IMR-90 (cell line): ENCODE results near the gene TEX261. TPM values are rescaled to one million over a fixed set of nuclear protein-coding genes. Genes with fewer than 3 reads are reported as not detected.

Experiments
- ATAC-seq: fragments of 200-7000 bp; cut with Tn5 transposase; 2 replicates; pipeline ENCODE4 v1.9.1; 2020; ENCODE audit warnings: low read depth, mild to moderate bottlenecking, moderate library complexity
- BruUV-seq: library from RNA; stranded (reverse); fragments of 400-500 nt; replicated peaks from 2 replicates; lab custom pipeline; 2021; lab: Mats Ljungman, UMichigan
- CTCF ChIA-PET: fragments of 300-600 bp; formaldehyde crosslinking; extraction: SDS; loops from one replicate; lab custom pipeline; 2021; ENCODE audit warnings: antibody characterized with exemption; lab: Yijun Ruan, JAX
- POLR2A ChIA-PET: fragments of 300-600 bp; sonication (Branson Sonifier 250); formaldehyde crosslinking; loops from one replicate; lab custom pipeline; 2022; ENCODE audit warnings: antibody characterized with exemption; ENCODE audit not compliant: unreplicated experiment; lab: Charles Lee
- DNase-seq: peaks from one replicate; pipeline ENCODE4 v3.0.0; 2013
- H2AFZ ChIP-seq: replicated peaks from 2 replicates; pipeline ENCODE3; 2013; ENCODE audit warnings: low read length, mild to moderate bottlenecking; ENCODE audit not compliant: poor library complexity
- H2AK5ac ChIP-seq: 2 replicates; pipeline ENCODE4 v1.6.1; 2013; ENCODE audit warnings: low read depth, low read length, inconsistent platforms
- H2AK9ac ChIP-seq: replicated peaks from 2 replicates; pipeline ENCODE3; 2013; ENCODE audit warnings: mild to moderate bottlenecking, low read depth, low read length, moderate library complexity; ENCODE audit not compliant: poor library complexity
- H2BK120ac ChIP-seq: 2 replicates; pipeline ENCODE4 v1.6.1; 2013; ENCODE audit warnings: low read depth, low read length, inconsistent platforms
- H2BK15ac ChIP-seq: 3 replicates; pipeline ENCODE4 v1.6.1; 2013; ENCODE audit warnings: low read depth, low read length, inconsistent platforms
- H2BK20ac ChIP-seq: 2 replicates; pipeline ENCODE4 v1.6.1; 2013; ENCODE audit warnings: low read depth, mild to moderate bottlenecking, inconsistent platforms, low read length, moderate library complexity
- H2BK5ac ChIP-seq: 2 replicates; pipeline ENCODE4 v1.6.1; 2013; ENCODE audit warnings: mild to moderate bottlenecking, low read depth, low read length, inconsistent platforms; ENCODE audit not compliant: poor library complexity, severe bottlenecking
- H3K14ac ChIP-seq: replicated peaks from 2 replicates; pipeline ENCODE4 v1.6.1; 2013; ENCODE audit warnings: low read depth, low read length, inconsistent platforms
- H3K18ac ChIP-seq: 2 replicates; pipeline ENCODE4 v1.6.1; 2013; ENCODE audit warnings: low read depth, low read length, control low read depth
- H3K23ac ChIP-seq: 2 replicates; pipeline ENCODE4 v1.6.1; 2013; ENCODE audit warnings: low read depth, low read length, inconsistent platforms
- H3K27ac ChIP-seq: 2 replicates; pipeline ENCODE4 v1.5.1; 2013; ENCODE audit warnings: mild to moderate bottlenecking, control low read depth, low read length; ENCODE audit not compliant: insufficient read depth
- H3K27me3 ChIP-seq: 2 replicates; pipeline ENCODE4 v1.6.1; 2013; ENCODE audit warnings: low read length; ENCODE audit not compliant: control insufficient read depth, insufficient read depth
- H3K36me3 ChIP-seq: 2 replicates; pipeline ENCODE4 v1.6.1; 2013; ENCODE audit warnings: low read length, mixed read lengths; ENCODE audit not compliant: control insufficient read depth, insufficient read depth
- H3K4ac ChIP-seq: 2 replicates; pipeline ENCODE4 v1.6.1; 2013; ENCODE audit warnings: low read depth, low read length, inconsistent platforms
- H3K4me1 ChIP-seq: 2 replicates; pipeline ENCODE4 v1.6.1; 2013; ENCODE audit warnings: low read length, mixed read lengths; ENCODE audit not compliant: control insufficient read depth, insufficient read depth
- H3K4me2 ChIP-seq: 2 replicates; pipeline ENCODE4 v1.6.1; 2013; ENCODE audit warnings: low read depth, mild to moderate bottlenecking, control low read depth, low read length, moderate library complexity
- H3K4me3 ChIP-seq: 2 replicates; pipeline ENCODE4 v1.5.1; 2013; ENCODE audit warnings: low read depth, mild to moderate bottlenecking, control low read depth, low read length, moderate library complexity; ENCODE audit not compliant: insufficient read depth
- H3K56ac ChIP-seq: 2 replicates; pipeline ENCODE4 v1.6.1; 2013; ENCODE audit warnings: low read length, inconsistent platforms; ENCODE audit not compliant: insufficient read depth; ENCODE audit errors: extremely low read depth
- H3K79me1 ChIP-seq, 2 experiments: 2 replicates each; pipeline ENCODE4 v1.6.1; 2013; ENCODE audit warnings: low read length in 2 of 2, inconsistent platforms in 1 of 2, low read depth in 1 of 2
- H3K9ac ChIP-seq: 2 replicates; pipeline ENCODE4 v1.6.1; 2013; ENCODE audit warnings: low read depth, low read length, control low read depth
- H3K9me1 ChIP-seq: 2 replicates; pipeline ENCODE4 v1.6.1; 2013; ENCODE audit warnings: low read length, inconsistent platforms; ENCODE audit not compliant: insufficient read depth
- H3K9me3 ChIP-seq: 2 replicates; pipeline ENCODE4 v1.6.1; 2013; ENCODE audit warnings: low read length; ENCODE audit not compliant: control insufficient read depth, insufficient read depth
- H4K20me1 ChIP-seq: 2 replicates; pipeline ENCODE4 v1.6.1; 2013; ENCODE audit warnings: low read length, inconsistent platforms; ENCODE audit not compliant: insufficient read depth
- H4K5ac ChIP-seq: 2 replicates; pipeline ENCODE4 v1.6.1; 2013; ENCODE audit warnings: mild to moderate bottlenecking, low read depth, low read length, control low read depth
- H4K8ac ChIP-seq, 2 experiments: 2 replicates each; pipeline ENCODE4 v1.6.1; 2013; ENCODE audit warnings: low read depth in 2 of 2, low read length in 2 of 2, control low read depth in 1 of 2, inconsistent platforms in 1 of 2
- H4K91ac ChIP-seq: 2 replicates; pipeline ENCODE4 v1.6.1; 2013; ENCODE audit warnings: low read depth, low read length, inconsistent platforms; ENCODE audit not compliant: insufficient read depth
- CHD1 ChIP-seq: IDR thresholded peaks from 2 replicates; pipeline ENCODE4 v1.6.1; 2012; ENCODE audit warnings: low read depth, low read length, improper control_type of control experiment
- FOS ChIP-seq: fragments of 150-350 bp; IDR thresholded peaks from 2 replicates; pipeline ENCODE4 v1.6.1; 2016; ENCODE audit warnings: low read depth, low read length
- MAFK ChIP-seq: IDR thresholded peaks from 2 replicates; pipeline ENCODE4 v1.6.1; 2012; ENCODE audit warnings: low read depth, low read length, improper control_type of control experiment
- NFE2L2 ChIP-seq: fragments of 150-350 bp; IDR thresholded peaks from 2 replicates; pipeline ENCODE4 v1.6.1; 2016; ENCODE audit warnings: low read depth, mild to moderate bottlenecking, low read length
- RCOR1 ChIP-seq: IDR thresholded peaks from 2 replicates; pipeline ENCODE4 v1.6.1; 2012; ENCODE audit warnings: mild to moderate bottlenecking, low read length, improper control_type of control experiment; ENCODE audit not compliant: insufficient replicate concordance
- WGBS, 2 experiments: methylation state at CpG; one replicate each; pipeline versions ENCODE4 v1.1.5 to v1.1.7; 2013; ENCODE audit warnings: missing lambda C conversion rate in 2 of 2; ENCODE audit not compliant: insufficient read length in 1 of 2; ENCODE audit errors: extremely low coverage in 2 of 2; 5-methylcytosine and 5-hydroxymethylcytosine counted together
- dilution Hi-C: fragments of 300-500 bp; cut with HindIII; formaldehyde crosslinking; loops from one replicate; pipeline ENCODE4 v1.14.3; 2018; ENCODE audit warnings: low sequenced_read_pairs; ENCODE audit not compliant: unreplicated experiment
- in situ Hi-C: fragments of 300-500 bp; cut with MboI; formaldehyde crosslinking; loops from 3 replicates; pipeline ENCODE4 v1.14.3; 2019; ENCODE audit warnings: low sequenced_read_pairs, inconsistent platforms, mixed read lengths
- intact Hi-C: fragments of 100-400 bp; cut with micrococcal nuclease; formaldehyde crosslinking; loops from 2 replicates; pipeline ENCODE4 v1.10.0; 2022
- polyA plus RNA-seq, 3 experiments: library from polyadenylated mRNA; depleted of rRNA; stranded (reverse); fragments of >200 nt; gene quantifications; 2 replicates each; pipeline ENCODE4 v1.2.3, GENCODE V29; 2012; ENCODE audit warnings: low replicate concordance in 1 of 3
- total RNA-seq: library from RNA; depleted of rRNA; stranded (reverse); fragments of >200 nt; gene quantifications from 2 replicates; pipeline ENCODE4 v1.2.3, GENCODE V29; 2012

TEX261 gene
- total and polyA plus RNA-seq, 2 of the 4 experiments (the other 2 are of a cell fraction): 26.3 to 69.8 TPM

DNA sequence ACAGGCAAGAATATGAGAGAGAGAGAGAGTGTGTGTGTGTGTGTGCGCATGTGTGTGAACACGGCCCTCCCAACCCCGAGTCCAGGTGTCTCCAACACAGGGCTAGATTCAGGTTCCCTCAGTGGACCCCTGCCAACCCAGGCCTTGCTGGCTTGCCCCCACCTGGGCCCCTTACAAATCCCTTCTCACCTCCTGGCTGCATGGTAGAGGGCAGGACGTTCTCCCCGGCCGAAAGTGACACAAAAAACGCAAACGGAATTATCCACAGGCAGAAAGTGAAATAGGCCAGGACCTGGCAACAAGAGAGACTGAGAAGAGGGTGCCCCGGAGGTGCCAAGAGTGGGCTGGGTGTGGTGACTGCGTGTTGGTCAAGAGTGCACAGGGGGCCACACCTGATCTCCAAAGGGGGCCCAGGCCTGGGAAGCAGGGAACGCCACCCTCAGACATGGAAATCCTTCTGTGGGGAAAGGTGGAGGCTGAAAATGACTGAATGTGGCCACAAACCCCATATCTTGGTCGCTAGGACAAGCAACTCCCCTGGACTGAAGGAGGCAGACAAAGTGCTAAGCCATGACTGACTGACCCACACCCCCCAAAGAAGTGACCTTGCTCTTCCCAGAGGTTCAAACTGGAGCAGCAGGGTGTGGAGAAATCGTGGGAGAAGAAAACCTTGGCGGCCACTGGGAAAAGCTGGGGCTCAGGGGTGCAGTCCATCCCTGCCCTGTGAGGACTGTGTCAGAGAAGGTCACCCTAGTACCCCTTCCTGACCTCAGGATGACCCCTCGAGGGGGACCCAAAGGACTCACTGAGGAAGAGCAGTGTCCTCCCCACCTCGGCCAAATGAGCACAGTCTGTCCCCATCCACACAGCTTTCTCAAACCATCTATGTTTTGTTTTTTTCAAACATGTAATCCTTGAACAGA is 5.7 kb downstream of the TEX261 start (continued):
- TF ChIP-seq RCOR1 (no peak), MAFK (no peak)

DNA sequence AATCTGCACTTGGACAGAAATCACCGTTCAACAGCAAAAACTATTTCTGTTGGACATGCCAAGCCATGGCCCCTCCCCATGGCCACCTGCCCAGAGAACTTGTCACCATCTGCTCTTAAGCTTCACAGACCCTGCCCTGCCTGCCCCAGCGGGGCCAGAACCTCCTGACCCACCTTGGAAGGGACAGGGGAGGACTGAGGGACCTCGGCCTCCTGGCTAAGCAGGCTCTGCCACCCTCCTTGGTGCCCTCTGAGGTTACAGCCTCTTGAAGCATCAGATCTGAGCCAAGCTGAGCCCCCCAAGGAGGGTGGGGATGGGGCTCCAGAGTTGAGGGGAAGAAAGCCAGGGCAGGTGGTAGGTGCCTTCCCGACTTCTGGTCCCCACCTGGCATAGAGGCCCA is 6.5 kb downstream of the TEX261 start:
- ATAC-seq (no peak), DNase-seq (no peak)
- Histone ChIP-seq H4K91ac (no peak overlapping the region), H3K14ac (no peak overlapping the region), H3K4me1 (peaks cover 3% of the 10 kb centered on the region; the same call in 1 of the 2 replicates), H3K18ac (no peak overlapping the region), H2AK5ac (no peak overlapping the region), H3K4ac (no peak overlapping the region), H3K9me3 (no peaks in the 10 kb centered on the region), H4K8ac (no peak overlapping the region), H3K9me1 (peaks cover 4% of the 10 kb centered on the region; the same call in 1 of the 2 replicates), H3K4me2 (no peak overlapping the region), H4K5ac (no peak overlapping the region), H2AK9ac (no peak overlapping the region), H3K27me3 (no peaks in the 10 kb centered on the region), H2BK20ac (no peak overlapping the region), H3K23ac (no peak overlapping the region), H2BK15ac (no peak overlapping the region), H3K9ac (no peak overlapping the region), H3K36me3 (peaks cover 48% of the 10 kb centered on the region), H2BK5ac (no peak overlapping the region), H3K79me1 (peaks cover 9 to 17% of the 10 kb centered on the region in 2 experiments), H2BK120ac (no peak overlapping the region), H3K27ac (no peak overlapping the region), H3K4me3 (no peak overlapping the region), H2AFZ (no peak overlapping the region), H3K56ac (no peak overlapping the region), H4K20me1 (peaks cover 15% of the 10 kb centered on the region)
- POLR2A ChIA-PET: no interaction called here
- WGBS, 2 experiments: 25% methylated on average over 1 of the region's 4 CpGs; no CpG with 5 or more reads in 1 of the 2 experiments
- dilution Hi-C loops (no loop called here), in situ Hi-C loops (loop anchor here (10.0 kb wide), 1 partner anchor 693 kb away; the partner anchor contains the start of gene SNRPG), intact Hi-C loops (no loop called here)
- no peak for TF ChIP-seq FOS
- no peak for TF ChIP-seq CHD1
- no peak for TF ChIP-seq MAFK
- no peak for TF ChIP-seq NFE2L2
- no TSS peak for BruUV-seq
- CTCF ChIA-PET: no interaction called here
